Left lung (tissue), 10 donors: ENCODE data around the gene CA4. TPM values are rescaled to one million over a fixed set of nuclear protein-coding genes. Genes with fewer than 3 reads are reported as not detected.
A peak's percentile ranks its signal among the peaks of the same experiment; 100 is the strongest.
"Not testable (repeated sequence)": the region's sequence is repeated elsewhere in the genome, so short reads cannot be mapped to it uniquely, and the experiment has no call there.

Experiments
- ATAC-seq: fragments of 200-7000 bp; cut with Tn5 transposase; one replicate; pipeline ENCODE4 v1.9.1; 2020; ENCODE audit warnings: moderate library complexity
- DNase-seq, 4 donors: peaks; one replicate each; pipeline ENCODE4 v3.0.0-alpha.2; 2013 to 2020
- H3K27ac ChIP-seq, 2 donors: fragments of 200-600 bp; sonication (generic) in 1 of 2; one replicate each; pipeline versions ENCODE4 v1.5.0 to v1.8.0; 2020 to 2021
- H3K27me3 ChIP-seq, 2 donors: fragments of 200-600 bp; sonication (generic) in 1 of 2; one replicate each; pipeline versions ENCODE4 v1.5.0 to v1.8.0; 2020 to 2021
- H3K36me3 ChIP-seq, 2 donors: fragments of 200-600 bp; sonication (generic) in 1 of 2; one replicate each; pipeline versions ENCODE4 v1.5.0 to v1.8.0; 2020 to 2021
- H3K4me1 ChIP-seq, 2 donors: fragments of 200-600 bp; one replicate each; pipeline ENCODE4 v1.8.0; 2021
- H3K4me3 ChIP-seq, 2 donors: fragments of 200-600 bp; sonication (generic) in 1 of 2; one replicate each; pipeline versions ENCODE4 v1.5.0 to v1.8.0; 2020 to 2021; ENCODE audit warnings: mild to moderate bottlenecking in 1 of 2
- H3K9me3 ChIP-seq, 2 donors: fragments of 200-600 bp; sonication (generic) in 1 of 2; one replicate each; pipeline versions ENCODE4 v1.5.0 to v1.8.0; 2020 to 2021
- CTCF ChIP-seq, 2 donors: fragments of 200-600 bp; sonication (generic) in 1 of 2; IDR thresholded peaks; one replicate each; pipeline versions ENCODE4 v1.5.0 to v1.8.0; 2021; ENCODE audit warnings: antibody characterized with exemption in 2 of 2
- intact Hi-C, 2 donors: fragments of 100-400 bp; cut with DNase I; formaldehyde crosslinking; loops; one replicate each; pipeline versions ENCODE4 v1.11.2 to v1.14.2; 2022
- polyA plus RNA-seq, 6 donors: library from polyadenylated mRNA; unstranded; fragments of 120-200 nt; gene quantifications; one replicate each; pipeline ENCODE4 v1.2.1, GENCODE V29; 2013; ENCODE audit not compliant: insufficient read length in 6 of 6
- total RNA-seq, 2 donors: library from RNA; stranded (reverse); fragmentation: NEBNext Ultra II Directional; extraction: Animal tissue kit (Norgen Biotek cat#: 25700); gene quantifications; one replicate each; pipeline ENCODE4 v1.2.1, GENCODE V29; 2021
- donor health status: DM: no; HTN: yes; CAD: no.
- donor health status: DM: no; HTN: no; CAD: no.

Gene CA4
- total and polyA plus RNA-seq, 8 donors, result 10.6 to 68.3 (median 54.0) TPM

GRCh38 chr17:60110586-60110985, 39.2 kb upstream of the CA4 start:
- DNase-seq (no peak), ATAC-seq (no peak)
- H3K4me3 ChIP-seq, result no peak overlapping the region
- no peaks in the 10 kb centered on the region for H3K4me1 ChIP-seq
- H3K9me3 ChIP-seq, result no peaks in the 10 kb centered on the region
- H3K27ac ChIP-seq, result no peak overlapping the region
- intact Hi-C loops, result no loop called here
- no peaks in the 10 kb centered on the region for H3K36me3 ChIP-seq
- no peaks in the 10 kb centered on the region for H3K27me3 ChIP-seq
- TF ChIP-seq CTCF (IDR thresholded peaks at IDR 0.05), result no peak

GRCh38 chr17:60111661-60112060, 38.1 kb upstream of the CA4 start:
- H3K9me3 ChIP-seq, H3K36me3 ChIP-seq, H3K4me3 ChIP-seq, H3K27me3 ChIP-seq, H3K27ac ChIP-seq, DNase-seq, intact Hi-C loops, H3K4me1 ChIP-seq: not testable (repeated sequence)
- peak; percentile 76 for ATAC-seq
- TF ChIP-seq CTCF (IDR thresholded peaks at IDR 0.05), result peak in 1 of 2 donors; percentile 21

GRCh38 chr17:60115364-60115763, 34.4 kb upstream of the CA4 start:
- H3K27me3 ChIP-seq, H3K9me3 ChIP-seq, H3K27ac ChIP-seq, H3K36me3 ChIP-seq, H3K4me1 ChIP-seq, intact Hi-C loops, H3K4me3 ChIP-seq, DNase-seq: not testable (repeated sequence)
- ATAC-seq, result peak; percentile 10

GRCh38 chr17:60116196-60116595, 33.6 kb upstream of the CA4 start:
- H3K4me1 ChIP-seq, ATAC-seq, H3K4me3 ChIP-seq, intact Hi-C loops, H3K27me3 ChIP-seq, H3K27ac ChIP-seq, DNase-seq, H3K36me3 ChIP-seq, H3K9me3 ChIP-seq: not testable (repeated sequence)

- H3K4me3 ChIP-seq, H3K9me3 ChIP-seq, H3K36me3 ChIP-seq, DNase-seq, intact Hi-C loops, H3K4me1 ChIP-seq, H3K27ac ChIP-seq, H3K27me3 ChIP-seq: not testable (repeated sequence)
- ATAC-seq, result peak; percentile 10
Observed at GRCh38 chr17:60119162-60119561, 30.6 kb upstream of the CA4 start.

- H3K36me3 ChIP-seq, H3K4me1 ChIP-seq, H3K27ac ChIP-seq, DNase-seq, intact Hi-C loops, H3K27me3 ChIP-seq, H3K9me3 ChIP-seq: not testable (repeated sequence)
- ATAC-seq, result peak; percentile 73
- peak overlapping the region in 1 of 2 donors; percentile 28 for H3K4me3 ChIP-seq
Observed at GRCh38 chr17:60119807-60120748, 29.7 kb upstream of the CA4 start.

GRCh38 chr17:60127068-60128064, 22.4 kb upstream of the CA4 start:
- H3K27ac ChIP-seq, result no peak overlapping the region
- intact Hi-C loops, result no loop called here
- DNase-seq (no peak), ATAC-seq (no peak)
- peaks cover 0 to 6% of the 10 kb centered on the region in 2 donors for H3K27me3 ChIP-seq
- peaks cover 0 to under 1% of the 10 kb centered on the region in 2 donors for H3K4me1 ChIP-seq
- H3K4me3 ChIP-seq, result no peak overlapping the region
- TF ChIP-seq CTCF (IDR thresholded peaks at IDR 0.05), result no peak
- H3K36me3 ChIP-seq, result peaks cover 0 to 5% of the 10 kb centered on the region in 2 donors
- no peaks in the 10 kb centered on the region for H3K9me3 ChIP-seq
